RWPE1 (cell line): ENCODE results near the gene CCDC159.
A peak's percentile ranks its signal among the peaks of the same experiment; 100 is the strongest.
"Not testable (repeated sequence)": the region's sequence is repeated elsewhere in the genome, so short reads cannot be mapped to it uniquely, and the experiment has no call there.

Experiments
- CTCF ChIA-PET: fragments of 350-600 bp; sonication (Branson Sonifier 250); formaldehyde crosslinking; extraction: SDS; loops from one replicate; lab custom pipeline; 2021; lab: Yijun Ruan, JAX
- POLR2A ChIA-PET: fragments of 400-600 bp; formaldehyde crosslinking; extraction: SDS; loops from one replicate; lab custom pipeline; 2020; ENCODE audit warnings: antibody characterized with exemption; ENCODE audit not compliant: low non-redundant PET; lab: Yijun Ruan, JAX
- DNase-seq: peaks from one replicate; pipeline ENCODE4 v3.0.0; 2012; ENCODE audit warnings: low spot score
- H3K27ac ChIP-seq: fragments of 450-650 bp; 2 replicates; pipeline ENCODE4 v1.5.1; 2017
- TF ChIP-seq, protein P1 (sequence below): fragments of 450-650 bp; conservative IDR thresholded peaks from 2 replicates; pipeline ENCODE4 v1.5.1; 2017; ENCODE audit warnings: low read depth, mild to moderate bottlenecking

The CCDC159 gene

DNA sequence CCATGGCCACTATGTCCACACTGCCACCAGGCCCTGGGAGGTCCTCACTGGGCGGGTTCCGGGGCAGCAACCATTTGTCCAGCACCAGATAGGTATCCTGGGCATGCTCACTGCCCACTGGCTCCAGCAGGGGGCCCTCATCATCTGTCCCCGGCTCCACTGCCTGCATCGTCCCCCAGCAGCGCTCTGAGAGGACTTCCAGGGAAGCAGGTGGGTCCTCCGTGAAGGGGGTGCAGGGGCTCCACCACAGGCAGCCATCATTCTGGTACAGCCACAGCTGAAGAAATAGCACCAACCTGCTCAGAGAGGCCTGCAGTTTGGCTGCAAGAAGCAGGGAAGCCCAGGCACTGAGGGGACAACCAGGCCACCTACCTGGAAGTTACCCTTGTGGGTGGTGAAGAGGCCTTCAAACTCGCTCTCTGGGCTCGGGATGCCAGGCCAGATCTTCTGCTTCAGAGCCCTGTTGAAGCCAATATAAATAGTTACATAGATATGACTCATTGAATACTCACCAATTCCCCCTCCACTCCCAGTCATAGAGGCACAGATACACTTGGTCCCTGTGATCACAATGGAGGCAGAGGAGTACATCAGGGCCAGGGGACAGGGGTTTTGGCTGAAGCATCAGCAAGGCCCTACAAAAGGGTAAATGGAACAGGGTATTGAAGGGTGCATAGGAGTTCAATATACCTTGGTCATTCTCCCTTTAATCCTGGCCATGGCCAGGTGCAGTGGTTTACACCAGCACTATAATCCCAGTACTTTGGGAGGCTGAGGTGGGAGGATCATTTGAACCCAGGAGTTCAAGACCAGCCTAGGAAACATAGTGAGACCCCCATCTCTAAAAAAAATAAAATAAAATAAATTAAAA, 32.2 kb downstream of the CCDC159 start:
- H3K27ac ChIP-seq = peak overlapping the region; percentile 96
- DNase-seq = peak; percentile 89
- CTCF ChIA-PET = interaction anchor here (0.7 kb wide), 1 partner anchor 17 kb away, joined by 3 read pairs; no protein-coding TSS in a partner anchor
- TF ChIP-seq, protein P1, sequence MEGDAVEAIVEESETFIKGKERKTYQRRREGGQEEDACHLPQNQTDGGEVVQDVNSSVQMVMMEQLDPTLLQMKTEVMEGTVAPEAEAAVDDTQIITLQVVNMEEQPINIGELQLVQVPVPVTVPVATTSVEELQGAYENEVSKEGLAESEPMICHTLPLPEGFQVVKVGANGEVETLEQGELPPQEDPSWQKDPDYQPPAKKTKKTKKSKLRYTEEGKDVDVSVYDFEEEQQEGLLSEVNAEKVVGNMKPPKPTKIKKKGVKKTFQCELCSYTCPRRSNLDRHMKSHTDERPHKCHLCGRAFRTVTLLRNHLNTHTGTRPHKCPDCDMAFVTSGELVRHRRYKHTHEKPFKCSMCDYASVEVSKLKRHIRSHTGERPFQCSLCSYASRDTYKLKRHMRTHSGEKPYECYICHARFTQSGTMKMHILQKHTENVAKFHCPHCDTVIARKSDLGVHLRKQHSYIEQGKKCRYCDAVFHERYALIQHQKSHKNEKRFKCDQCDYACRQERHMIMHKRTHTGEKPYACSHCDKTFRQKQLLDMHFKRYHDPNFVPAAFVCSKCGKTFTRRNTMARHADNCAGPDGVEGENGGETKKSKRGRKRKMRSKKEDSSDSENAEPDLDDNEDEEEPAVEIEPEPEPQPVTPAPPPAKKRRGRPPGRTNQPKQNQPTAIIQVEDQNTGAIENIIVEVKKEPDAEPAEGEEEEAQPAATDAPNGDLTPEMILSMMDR = peak; percentile 37
- POLR2A ChIA-PET = no interaction called here

DNA sequence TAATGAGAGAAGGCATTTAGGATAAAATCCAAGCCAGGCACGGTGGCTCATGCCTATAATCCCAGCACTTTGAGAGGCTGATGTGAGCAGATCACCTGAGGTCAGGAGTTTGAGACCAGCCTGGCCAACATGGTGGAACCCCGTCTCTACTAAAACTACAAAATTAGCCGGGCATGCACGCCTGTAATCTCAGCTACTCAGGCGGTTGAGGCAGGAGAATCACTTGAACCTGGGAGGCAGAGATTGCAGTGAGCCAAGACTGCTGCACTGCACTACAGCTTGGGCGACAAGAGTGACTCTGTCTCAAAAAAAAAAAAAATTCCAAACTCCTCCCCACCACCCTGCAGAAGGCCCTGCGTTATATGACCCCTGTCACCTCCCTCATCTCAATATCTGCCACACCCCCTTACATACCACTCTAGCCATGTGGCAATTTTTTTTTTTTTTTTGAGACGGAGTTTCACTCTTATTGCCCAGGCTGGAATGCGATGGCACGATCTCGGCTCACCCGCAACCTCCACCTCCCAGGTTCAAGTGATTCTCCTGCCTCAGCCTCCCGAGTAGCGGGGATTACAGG, 33.0 kb downstream of the CCDC159 start:
- POLR2A ChIA-PET, DNase-seq: not testable (repeated sequence)
- CTCF ChIA-PET = interaction anchor here (0.6 to 0.7 kb wide), 2 partner anchors 80 to 192 kb away, joined by 3 to 7 read pairs; no protein-coding TSS in a partner anchor
- peak overlapping the region; percentile 96 for H3K27ac ChIP-seq

DNA sequence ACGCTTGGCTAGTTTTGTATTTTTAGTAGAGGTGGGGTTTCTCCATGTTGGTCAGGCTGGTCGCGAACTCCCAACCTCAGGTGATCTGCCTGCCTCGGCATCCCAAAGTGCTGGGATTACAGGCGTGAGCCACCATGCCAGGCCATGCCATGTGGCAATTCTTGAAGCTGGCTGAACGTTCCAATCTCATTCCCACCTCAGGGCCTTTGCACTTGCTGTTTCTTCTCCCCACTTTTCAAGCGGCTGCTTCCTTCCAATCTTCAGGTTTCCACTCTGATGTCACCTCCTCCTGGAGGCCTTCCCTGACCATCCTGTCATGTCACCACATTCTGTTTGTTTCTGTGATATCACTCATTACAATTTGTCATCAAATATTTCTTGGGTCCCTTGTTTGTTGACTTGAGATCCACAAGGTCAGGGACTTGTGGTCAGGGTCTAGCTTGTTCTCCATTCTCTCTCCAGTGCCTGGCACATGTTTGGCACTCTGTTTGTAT, 33.6 kb downstream of the CCDC159 start:
- H3K27ac ChIP-seq = peak overlapping the region; percentile 96
- TF ChIP-seq, protein P1 = no peak
- POLR2A ChIA-PET = no interaction called here
- CTCF ChIA-PET = interaction anchor here (0.6 to 1.4 kb wide), 3 partner anchors 67 to 192 kb away, joined by 3 to 7 read pairs (median 4); no protein-coding TSS in a partner anchor
- DNase-seq = no peak

DNA sequence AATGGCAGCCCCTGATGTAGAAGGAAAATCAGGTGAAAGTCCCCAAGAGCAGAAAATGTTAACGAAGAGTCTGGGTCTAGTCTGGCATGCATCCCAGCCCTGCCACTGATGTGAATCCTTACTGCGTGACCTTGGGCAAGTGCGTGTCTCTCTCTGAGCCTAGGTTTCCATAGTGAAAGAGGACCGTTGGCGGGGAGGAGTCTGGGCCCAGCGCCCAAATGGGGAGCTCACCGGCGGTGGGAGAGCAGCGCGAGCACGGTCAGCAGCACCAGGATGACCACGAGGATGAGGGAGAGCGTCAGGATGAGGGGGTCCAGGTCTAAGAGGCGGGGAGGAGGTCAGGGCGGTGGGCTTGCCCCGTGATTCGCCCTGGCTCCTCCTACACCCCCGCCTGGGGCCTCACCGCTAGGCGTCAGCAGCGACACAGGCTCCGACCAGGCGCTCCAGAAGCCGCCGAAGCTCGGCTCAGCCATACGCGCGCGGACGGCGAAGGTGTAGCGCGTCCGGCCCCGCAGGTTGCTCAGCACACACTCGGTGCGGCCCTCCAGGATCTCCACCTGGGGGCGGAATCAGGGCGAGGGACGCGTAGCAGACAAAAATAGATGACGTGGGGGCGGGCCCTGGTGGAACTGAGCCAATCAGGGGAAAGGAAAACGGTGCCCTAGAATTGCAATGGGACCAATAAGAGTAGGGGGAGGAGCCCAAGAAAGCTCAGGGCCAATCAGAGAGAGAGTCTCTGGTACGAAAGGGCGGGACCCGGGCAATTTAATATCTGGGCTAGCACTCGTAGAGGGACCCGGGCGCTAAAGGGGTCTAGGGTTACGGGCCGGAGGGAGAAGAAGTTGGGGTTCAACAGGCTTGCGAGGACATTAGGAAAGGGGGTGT, 34.6 kb downstream of the CCDC159 start:
- TF ChIP-seq, protein P1 = peak; percentile 87
- ChIA-PET CTCF (interaction anchor here (0.6 to 1.5 kb wide), 18 partner anchors 8 to 391 kb away, joined by 3 to 17 read pairs (median 4); partner anchors contain the start of genes CCDC159, ELAVL3, PRKCSH and RAB3D), POLR2A (interaction anchor here (0.5 to 1.2 kb wide), 4 partner anchors 36 to 80 kb away, joined by 3 to 7 read pairs (median 4); partner anchors contain the start of genes CCDC159 and TMEM205)
- peak overlapping the region; percentile 96 for H3K27ac ChIP-seq
- DNase-seq = peak; percentile 100

DNA sequence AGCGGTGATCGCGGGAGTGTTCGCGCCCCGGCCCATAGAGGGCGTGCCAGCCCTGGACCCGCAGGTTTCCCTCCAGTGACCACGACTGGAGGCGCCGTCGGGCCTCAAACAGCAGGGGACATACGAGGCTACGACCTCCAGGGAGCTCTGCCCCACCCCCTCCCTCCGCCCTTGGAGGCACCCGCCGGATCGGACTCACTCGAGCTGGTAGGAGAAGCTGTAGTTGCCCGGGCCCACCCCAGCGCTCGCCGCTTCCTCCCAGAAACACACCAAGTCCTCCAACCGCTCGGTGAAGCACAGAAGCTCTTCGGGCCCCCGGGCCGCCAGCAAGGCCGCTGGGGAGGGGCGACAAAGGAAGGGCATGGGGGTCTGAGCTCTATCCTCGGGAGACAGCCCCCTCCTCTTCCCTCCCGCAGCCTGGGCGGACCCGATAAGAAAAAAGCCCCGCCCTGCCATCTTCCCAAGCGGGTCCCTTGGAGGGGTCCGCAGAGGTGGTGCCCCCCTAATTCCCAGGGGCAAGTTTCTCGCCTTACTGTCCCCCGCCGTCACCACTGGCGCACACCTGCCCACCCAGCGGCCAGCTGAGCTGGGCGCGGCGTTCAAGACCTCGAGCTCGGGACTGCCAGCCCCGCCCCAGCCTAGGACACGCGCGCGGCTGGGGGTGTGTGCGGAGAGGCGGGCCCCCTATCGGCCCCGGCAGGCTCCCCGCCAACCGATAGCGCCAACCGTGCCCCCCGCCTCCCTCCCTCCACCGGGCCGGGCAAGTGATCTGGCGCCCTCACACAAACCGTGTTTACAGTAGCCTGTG, 36.8 kb downstream of the CCDC159 start:
- CTCF ChIA-PET = interaction anchor here (0.5 to 1.8 kb wide), 15 partner anchors 14 to 316 kb away, joined by 3 to 11 read pairs (median 4); partner anchors contain the start of gene ELAVL3
- H3K27ac ChIP-seq = peak overlapping the region; percentile 56
- TF ChIP-seq, protein P1 = peak; percentile 70
- POLR2A ChIA-PET = interaction anchor here (0.6 to 2.1 kb wide), 2 partner anchors 37 to 99 kb away, joined by 10 read pairs; no protein-coding TSS in a partner anchor
- DNase-seq = no peak
